ENCODE results near the gene TTLL9.
"Not testable (repeated sequence)": the region's sequence is repeated elsewhere in the genome, so short reads cannot be mapped to it uniquely, and the experiment has no call there.

Gene TTLL9

DNA sequence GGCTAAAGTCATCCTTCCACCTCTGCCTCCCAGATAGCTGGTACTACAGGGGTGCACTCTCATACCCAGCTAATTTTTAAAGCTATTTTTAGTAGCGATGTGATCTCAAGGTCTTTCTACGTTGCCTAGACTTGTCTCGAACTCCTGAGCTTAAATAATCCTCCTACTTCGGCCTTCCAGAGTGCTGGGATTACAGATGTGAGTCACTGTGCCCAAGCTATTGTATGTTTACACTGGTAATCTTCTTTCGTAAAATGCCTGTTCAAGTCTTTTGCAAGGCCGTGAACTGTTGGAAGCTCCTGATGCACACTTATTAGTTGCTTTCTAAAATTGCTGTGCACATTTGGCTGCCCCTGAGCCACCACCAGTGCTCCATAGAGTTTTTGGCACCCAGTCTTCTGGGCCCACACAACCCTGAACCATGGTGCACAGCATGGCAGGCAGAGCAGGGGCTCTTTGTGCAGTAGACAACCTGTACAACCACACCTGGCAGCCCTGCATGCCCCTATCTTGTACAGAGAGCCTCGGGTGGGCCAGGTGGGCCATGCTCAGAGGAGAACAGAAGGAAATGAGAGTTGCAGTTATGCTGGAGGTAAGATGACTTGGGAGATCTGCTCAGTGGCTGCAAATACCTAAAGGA, 48.2 kb downstream of the TTLL9 start:
- Histone ChIP-seq H3K4me3 (ENCODE audit: low read depth, low read length) (no peak overlapping the region), H3K27me3 (replicated peaks) (peaks cover 2% of the 10 kb centered on the region), H3K36me3 (replicated peaks) (no peaks in the 10 kb centered on the region), H3K27ac (no peak overlapping the region)
- in situ Hi-C loops (cut with HindIII; ENCODE audit: low pct_ligation_motif_present, low sequenced_read_pairs): no loop called here
- no peak for DNase-seq
- TF ChIP-seq, protein P1, sequence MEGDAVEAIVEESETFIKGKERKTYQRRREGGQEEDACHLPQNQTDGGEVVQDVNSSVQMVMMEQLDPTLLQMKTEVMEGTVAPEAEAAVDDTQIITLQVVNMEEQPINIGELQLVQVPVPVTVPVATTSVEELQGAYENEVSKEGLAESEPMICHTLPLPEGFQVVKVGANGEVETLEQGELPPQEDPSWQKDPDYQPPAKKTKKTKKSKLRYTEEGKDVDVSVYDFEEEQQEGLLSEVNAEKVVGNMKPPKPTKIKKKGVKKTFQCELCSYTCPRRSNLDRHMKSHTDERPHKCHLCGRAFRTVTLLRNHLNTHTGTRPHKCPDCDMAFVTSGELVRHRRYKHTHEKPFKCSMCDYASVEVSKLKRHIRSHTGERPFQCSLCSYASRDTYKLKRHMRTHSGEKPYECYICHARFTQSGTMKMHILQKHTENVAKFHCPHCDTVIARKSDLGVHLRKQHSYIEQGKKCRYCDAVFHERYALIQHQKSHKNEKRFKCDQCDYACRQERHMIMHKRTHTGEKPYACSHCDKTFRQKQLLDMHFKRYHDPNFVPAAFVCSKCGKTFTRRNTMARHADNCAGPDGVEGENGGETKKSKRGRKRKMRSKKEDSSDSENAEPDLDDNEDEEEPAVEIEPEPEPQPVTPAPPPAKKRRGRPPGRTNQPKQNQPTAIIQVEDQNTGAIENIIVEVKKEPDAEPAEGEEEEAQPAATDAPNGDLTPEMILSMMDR (IDR thresholded peaks at IDR 0.05; ENCODE audit: low read depth, low read length, missing control alignments): no peak

DNA sequence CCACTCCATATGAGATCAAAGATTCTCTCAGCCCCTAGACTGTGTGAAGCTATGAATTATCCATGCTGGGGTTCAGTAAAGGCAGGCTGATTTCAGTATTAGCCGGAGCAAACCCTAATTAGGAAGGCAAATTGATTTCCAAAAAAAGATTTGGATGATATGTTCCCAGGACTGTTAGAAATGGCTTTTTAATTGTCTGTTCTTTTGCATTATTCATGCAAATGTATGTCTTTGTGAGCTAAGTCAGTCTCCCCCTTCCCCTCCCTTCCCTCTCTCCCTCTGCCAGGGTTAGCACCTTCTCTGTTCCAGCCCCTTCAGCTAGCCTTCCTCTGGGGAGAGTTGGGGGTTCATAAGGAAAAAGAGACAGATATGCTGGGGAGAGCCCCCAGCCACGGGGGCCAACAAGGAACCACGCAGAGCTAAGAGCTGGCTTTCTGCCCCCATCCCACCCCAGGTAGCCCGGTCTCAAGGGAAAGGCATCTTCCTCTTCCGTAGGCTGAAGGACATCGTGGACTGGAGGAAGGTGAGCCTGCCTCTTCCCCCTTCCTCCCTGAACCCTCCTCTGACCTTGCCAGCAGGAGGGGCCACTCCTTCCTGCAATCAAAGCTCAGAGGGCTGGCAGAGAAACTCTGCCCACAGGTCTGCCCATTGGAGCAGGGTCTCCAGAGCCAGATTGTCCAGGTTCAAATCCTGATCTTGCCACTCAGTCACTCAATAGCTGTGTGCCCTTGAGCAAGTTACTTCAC, 49.1 kb downstream of the TTLL9 start:
- TF ChIP-seq, protein P1 (IDR thresholded peaks at IDR 0.05; ENCODE audit: low read depth, low read length, missing control alignments): no peak
- Histone ChIP-seq H3K36me3 (replicated peaks) (no peaks in the 10 kb centered on the region), H3K4me3 (ENCODE audit: low read depth, low read length) (no peak overlapping the region), H3K27me3 (replicated peaks) (peaks cover 2% of the 10 kb centered on the region), H3K27ac (no peak overlapping the region)
- no peak for DNase-seq
- in situ Hi-C loops (cut with HindIII; ENCODE audit: low pct_ligation_motif_present, low sequenced_read_pairs): no loop called here

GRCh38 chr20:31920275-31920855, 49.9 kb downstream of the TTLL9 start:
- no peak for DNase-seq
- Histone ChIP-seq H3K27ac (no peak overlapping the region), H3K36me3 (replicated peaks) (no peaks in the 10 kb centered on the region), H3K4me3 (ENCODE audit: low read depth, low read length) (no peak overlapping the region), H3K27me3 (replicated peaks) (peaks cover 2% of the 10 kb centered on the region)
- in situ Hi-C loops (cut with HindIII; ENCODE audit: low pct_ligation_motif_present, low sequenced_read_pairs): no loop called here
- TF ChIP-seq, protein P1 (IDR thresholded peaks at IDR 0.05; ENCODE audit: low read depth, low read length, missing control alignments): no peak

GRCh38 chr20:31921480-31921879, 51.0 kb downstream of the TTLL9 start:
- H3K36me3 ChIP-seq (replicated peaks); H3K27me3 ChIP-seq (replicated peaks); DNase-seq; H3K27ac ChIP-seq; H3K4me3 ChIP-seq (ENCODE audit: low read depth, low read length); in situ Hi-C loops (cut with HindIII; ENCODE audit: low pct_ligation_motif_present, low sequenced_read_pairs): not testable (repeated sequence)

- TF ChIP-seq, protein P1 (IDR thresholded peaks at IDR 0.05; ENCODE audit: low read depth, low read length, missing control alignments): no peak
- Histone ChIP-seq H3K36me3 (replicated peaks) (no peaks in the 10 kb centered on the region), H3K27me3 (replicated peaks) (peaks cover 2% of the 10 kb centered on the region), H3K4me3 (ENCODE audit: low read depth, low read length) (no peak overlapping the region), H3K27ac (no peak overlapping the region)
- in situ Hi-C loops (cut with HindIII; ENCODE audit: low pct_ligation_motif_present, low sequenced_read_pairs): no loop called here
- DNase-seq: no peak
Observed at GRCh38 chr20:31922181-31922580, 51.7 kb downstream of the TTLL9 start.

DNA sequence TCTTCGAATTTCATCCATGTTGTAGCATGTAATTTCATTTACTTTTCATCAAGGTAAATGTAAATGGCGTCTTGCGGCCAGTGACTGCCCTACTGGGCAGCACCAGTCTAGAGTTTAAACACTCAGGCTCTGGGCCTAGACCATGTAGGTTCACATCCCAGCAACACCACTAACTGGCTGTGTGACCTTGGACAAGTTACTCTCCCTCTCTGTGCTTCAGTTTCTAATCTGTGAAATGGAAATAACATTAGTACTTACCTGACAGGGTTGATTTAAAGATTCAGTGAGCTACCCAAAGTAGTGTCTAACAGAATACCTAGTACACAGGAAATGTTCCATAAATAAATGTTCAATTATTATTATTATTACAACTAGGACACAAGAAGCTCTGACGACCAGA, 52.2 kb downstream of the TTLL9 start:
- Histone ChIP-seq H3K36me3 (replicated peaks) (no peaks in the 10 kb centered on the region), H3K27ac (no peak overlapping the region), H3K27me3 (replicated peaks) (peaks cover 2% of the 10 kb centered on the region), H3K4me3 (ENCODE audit: low read depth, low read length) (no peak overlapping the region)
- TF ChIP-seq, protein P1 (IDR thresholded peaks at IDR 0.05; ENCODE audit: low read depth, low read length, missing control alignments): no peak
- in situ Hi-C loops (cut with HindIII; ENCODE audit: low pct_ligation_motif_present, low sequenced_read_pairs): no loop called here
- no peak for DNase-seq

Data from brain microvascular endothelial cell (primary cell).